ENCODE results near the gene UTRN. TPM values are rescaled to one million over a fixed set of nuclear protein-coding genes. Genes with fewer than 3 reads are reported as not detected.
A peak's percentile ranks its signal among the peaks of the same experiment; 100 is the strongest.

The UTRN gene
- total RNA-seq, result 153 TPM

DNA sequence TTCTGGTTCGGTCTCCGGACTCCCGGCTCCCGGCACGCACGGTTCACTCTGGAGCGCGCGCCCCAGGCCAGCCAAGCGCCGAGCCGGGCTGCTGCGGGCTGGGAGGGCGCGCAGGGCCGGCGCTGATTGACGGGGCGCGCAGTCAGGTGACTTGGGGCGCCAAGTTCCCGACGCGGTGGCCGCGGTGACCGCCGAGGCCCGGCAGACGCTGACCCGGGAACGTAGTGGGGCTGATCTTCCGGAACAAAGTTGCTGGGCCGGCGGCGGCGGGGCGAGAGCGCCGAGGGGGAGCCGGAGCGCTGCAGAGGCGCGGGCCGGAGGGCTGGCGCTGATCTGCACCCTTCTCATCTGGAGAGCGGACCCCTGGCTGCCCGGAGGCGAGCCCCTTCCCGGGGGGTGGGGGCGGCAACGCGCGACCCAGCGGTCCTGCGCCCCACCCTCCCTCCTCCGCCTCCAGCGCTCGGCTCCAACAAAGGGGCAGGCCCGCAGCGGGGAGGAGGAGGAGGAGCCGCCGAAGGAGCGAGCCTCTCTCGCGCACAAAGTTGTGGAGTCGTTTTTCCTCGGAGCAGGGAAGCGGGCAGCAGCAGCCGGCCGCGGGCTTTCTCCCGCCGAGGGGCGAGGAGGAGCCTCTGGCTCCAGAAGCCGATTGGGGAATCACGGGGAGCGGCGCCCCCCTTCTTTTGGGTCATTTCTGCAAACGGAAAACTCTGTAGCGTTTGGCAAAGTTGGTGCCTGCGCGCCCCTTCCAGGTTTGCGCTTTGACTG is at the start of gene UTRN:
Gene UTRN, plus strand, starts transcription at position 553 of the 765 bp plus-strand sequence. CDS start 6,494 bp downstream, outside the sequence.
- DNase-seq (ENCODE audit: low spot score), result peak; percentile 79

- no peak for DNase-seq (ENCODE audit: low spot score)
These were observed 40.4 kb upstream of the UTRN start for GRCh38 chr6:144244688-144245087.

- no peak for DNase-seq (ENCODE audit: low spot score)
These were observed 38.1 kb upstream of the UTRN start for GRCh38 chr6:144246988-144247387.

DNA sequence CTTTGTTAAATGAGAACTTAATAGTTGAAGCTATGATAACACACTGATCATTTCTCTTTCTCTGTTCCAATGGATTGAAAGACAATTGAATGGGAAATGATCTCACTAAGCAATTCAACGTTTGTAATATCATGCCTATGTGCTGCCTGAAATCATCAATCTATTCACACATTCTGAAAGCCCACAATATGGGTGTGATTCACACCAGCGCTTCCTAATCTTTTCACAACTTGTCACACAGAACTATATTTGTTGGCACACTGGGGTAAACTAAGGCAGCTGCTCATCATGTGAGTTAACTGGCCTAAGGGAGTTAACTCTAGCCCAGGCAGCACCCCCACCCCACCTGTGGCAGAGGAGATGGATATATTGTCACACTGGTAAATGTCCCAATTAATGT is 37.1 kb upstream of the UTRN start:
- DNase-seq (ENCODE audit: low spot score), result no peak

DNA sequence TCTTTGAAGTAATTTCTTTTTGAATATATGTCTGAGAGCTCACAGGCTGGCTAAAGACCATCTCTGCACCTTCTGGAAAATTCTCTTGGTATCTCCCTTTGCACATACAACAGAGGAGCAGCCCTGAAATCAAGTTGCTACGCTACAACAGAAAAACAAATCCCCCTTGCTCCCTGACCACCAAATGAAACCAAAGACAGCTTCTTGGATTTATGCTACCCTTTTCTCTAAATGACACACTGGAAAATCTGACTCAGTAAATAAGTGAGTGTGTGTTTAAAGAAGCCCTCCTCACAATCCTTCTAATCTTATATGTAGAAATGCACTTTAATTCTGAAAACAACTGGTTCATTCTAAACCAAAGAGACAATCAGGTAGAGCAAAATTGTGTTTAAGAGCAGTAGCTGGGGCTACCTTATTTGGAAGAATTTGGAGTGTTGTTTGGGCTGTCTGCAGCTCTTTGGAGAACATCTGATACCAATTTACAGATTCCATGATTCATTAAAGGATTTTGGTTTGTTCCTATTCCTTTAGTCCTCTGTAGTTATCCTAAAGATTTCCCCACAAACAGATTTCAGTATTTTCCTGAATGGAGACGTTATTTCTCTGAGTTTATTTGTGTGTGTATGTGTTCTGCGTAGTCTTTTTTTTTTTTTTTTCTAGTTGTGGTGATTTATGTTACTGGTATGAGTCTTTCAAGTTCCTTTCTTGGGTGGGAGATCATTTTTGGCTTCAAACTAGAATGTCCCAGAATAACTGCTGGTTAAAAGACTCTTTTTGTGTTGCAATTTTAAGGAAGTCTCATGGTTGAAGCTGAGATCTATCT is 36.4 kb upstream of the UTRN start:
- DNase-seq (ENCODE audit: low spot score), result no peak

GRCh38 chr6:144250276-144250675 is 34.9 kb upstream of the UTRN start:
- DNase-seq (ENCODE audit: low spot score), result no peak

- DNase-seq (ENCODE audit: low spot score), result no peak
These were observed 32.9 kb upstream of the UTRN start for GRCh38 chr6:144252259-144252658.

DNA sequence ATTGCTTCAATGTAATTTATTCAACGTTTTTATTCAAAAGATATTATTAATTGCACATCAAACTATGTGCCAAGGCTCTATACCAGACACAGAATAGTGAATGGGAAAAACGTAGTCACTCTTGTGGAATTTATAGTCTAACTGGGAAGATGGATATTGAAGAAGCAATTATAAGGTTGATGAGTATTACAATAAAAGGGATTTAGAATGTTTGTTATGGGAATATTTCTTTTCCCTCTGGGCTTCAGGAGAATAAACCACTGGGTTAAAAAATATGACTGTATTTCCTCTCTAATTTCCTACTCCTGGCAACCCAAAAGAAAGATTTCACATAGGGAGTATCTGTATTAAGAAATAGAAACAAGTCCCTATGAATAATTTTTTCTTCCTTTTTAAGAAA is 25.1 kb upstream of the UTRN start:
- no peak for DNase-seq (ENCODE audit: low spot score)

GRCh38 chr6:144262470-144263369 is 22.4 kb upstream of the UTRN start:
- DNase-seq (ENCODE audit: low spot score), result no peak

DNA sequence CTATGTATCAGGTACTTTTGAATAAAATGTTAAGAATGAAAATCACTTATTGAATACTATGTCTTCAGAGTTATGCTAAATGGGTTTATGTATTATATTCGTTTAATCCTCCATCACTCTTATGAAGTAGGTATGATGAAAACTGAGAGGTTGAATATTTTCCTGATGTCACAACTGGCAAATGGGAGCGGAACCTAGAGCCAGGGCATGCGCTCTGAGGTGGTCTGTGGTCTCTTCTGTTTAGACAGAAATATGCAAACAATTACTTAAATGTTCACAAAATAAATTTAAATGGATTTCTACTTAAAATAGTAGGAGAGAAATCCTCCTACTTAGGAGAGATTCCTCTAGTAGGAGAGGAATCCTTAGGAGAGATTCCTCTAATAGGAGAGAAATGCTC is 21.3 kb upstream of the UTRN start:
- no peak for DNase-seq (ENCODE audit: low spot score)

- DNase-seq (ENCODE audit: low spot score), result no peak
These were observed 20.7 kb upstream of the UTRN start for GRCh38 chr6:144264270-144265060.

- no peak for DNase-seq (ENCODE audit: low spot score)
These were observed 20.1 kb upstream of the UTRN start for GRCh38 chr6:144265061-144265357.

DNA sequence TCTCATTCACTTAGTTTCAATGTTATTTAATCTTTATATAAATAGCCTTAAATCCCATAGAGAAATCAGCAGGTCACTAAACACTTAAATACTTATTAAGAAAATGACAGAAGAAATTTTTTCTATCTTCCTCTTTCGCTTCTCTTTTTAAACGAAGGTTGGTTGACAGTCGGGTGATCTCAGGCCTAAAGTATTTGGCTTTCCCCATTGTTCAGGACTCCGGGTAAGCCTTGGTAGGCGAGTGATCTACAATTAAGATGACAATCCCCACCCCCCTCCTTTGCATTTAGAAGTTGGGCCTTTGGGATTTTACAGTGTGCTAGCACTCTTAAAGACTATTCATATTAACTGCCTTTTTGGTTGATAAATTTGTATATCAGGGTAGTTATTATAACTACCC is 19.7 kb upstream of the UTRN start:
- no peak for DNase-seq (ENCODE audit: low spot score)

GRCh38 chr6:144266091-144266649 is 19.0 kb upstream of the UTRN start:
- DNase-seq (ENCODE audit: low spot score), result peak; percentile 56

- no peak for DNase-seq (ENCODE audit: low spot score)
These were observed 16.3 kb upstream of the UTRN start for GRCh38 chr6:144268794-144269349.

GRCh38 chr6:144277174-144277573 is 8.0 kb upstream of the UTRN start:
- DNase-seq (ENCODE audit: low spot score), result no peak

GRCh38 chr6:144277605-144278227 is 7.4 kb upstream of the UTRN start:
- no peak for DNase-seq (ENCODE audit: low spot score)

- DNase-seq (ENCODE audit: low spot score), result no peak
These were observed 6.3 kb upstream of the UTRN start for GRCh38 chr6:144278659-144279314.

GRCh38 chr6:144279484-144280150 is 5.5 kb upstream of the UTRN start:
- no peak for DNase-seq (ENCODE audit: low spot score)
